Medulla oblongata (tissue), 1 donor: ENCODE data around the gene STK17A.

Experiments
- DNase-seq: peaks from one replicate; pipeline ENCODE4 v3.0.0-alpha.2; 2015; ENCODE audit errors: extremely low spot score

STK17A gene

GRCh38 chr7:43634384-43634783 lies 51.5 kb downstream of the STK17A start:
- DNase-seq: no peak

GRCh38 chr7:43636093-43636492 lies 53.2 kb downstream of the STK17A start:
- DNase-seq: no peak

GRCh38 chr7:43637114-43637806 lies 54.4 kb downstream of the STK17A start:
- no peak for DNase-seq

GRCh38 chr7:43639858-43640491 lies 57.1 kb downstream of the STK17A start:
- peak; percentile 6 for DNase-seq

GRCh38 chr7:43640679-43641078 lies 57.8 kb downstream of the STK17A start:
- no peak for DNase-seq

GRCh38 chr7:43642897-43643630 lies 60.2 kb downstream of the STK17A start:
- DNase-seq: no peak

- DNase-seq: no peak
Measured at GRCh38 chr7:43643846-43644245, 60.9 kb downstream of the STK17A start.

DNA sequence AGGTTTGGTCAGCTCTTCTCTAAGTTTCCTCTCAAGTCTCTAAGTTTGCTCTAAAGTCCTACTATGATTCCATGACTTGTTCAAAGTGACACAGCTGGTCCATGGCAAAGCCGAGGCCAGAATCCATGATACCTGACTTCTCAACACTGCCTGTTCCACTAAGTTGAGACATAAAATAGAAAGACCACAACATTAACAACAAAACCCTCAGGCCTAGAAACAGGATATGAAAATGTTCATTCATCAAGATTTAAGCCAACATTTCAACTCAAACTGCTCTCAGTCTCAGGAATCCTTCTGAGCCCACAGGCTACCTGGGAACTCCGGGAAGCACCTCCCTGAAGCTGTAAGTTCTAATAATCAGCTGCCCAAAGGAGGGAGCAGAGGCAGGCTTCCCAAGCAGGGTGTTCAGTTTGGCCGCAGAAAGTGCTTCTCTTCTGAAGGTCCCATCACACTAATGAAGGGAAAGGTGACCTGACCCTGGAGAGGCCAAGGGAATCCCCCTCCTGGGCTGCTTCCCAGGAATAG lies 62.9 kb downstream of the STK17A start:
- DNase-seq: no peak

GRCh38 chr7:43646603-43647338 lies 63.9 kb downstream of the STK17A start:
- DNase-seq: peak; percentile 75

- no peak for DNase-seq
Measured at GRCh38 chr7:43647339-43647672, 64.4 kb downstream of the STK17A start.

DNA sequence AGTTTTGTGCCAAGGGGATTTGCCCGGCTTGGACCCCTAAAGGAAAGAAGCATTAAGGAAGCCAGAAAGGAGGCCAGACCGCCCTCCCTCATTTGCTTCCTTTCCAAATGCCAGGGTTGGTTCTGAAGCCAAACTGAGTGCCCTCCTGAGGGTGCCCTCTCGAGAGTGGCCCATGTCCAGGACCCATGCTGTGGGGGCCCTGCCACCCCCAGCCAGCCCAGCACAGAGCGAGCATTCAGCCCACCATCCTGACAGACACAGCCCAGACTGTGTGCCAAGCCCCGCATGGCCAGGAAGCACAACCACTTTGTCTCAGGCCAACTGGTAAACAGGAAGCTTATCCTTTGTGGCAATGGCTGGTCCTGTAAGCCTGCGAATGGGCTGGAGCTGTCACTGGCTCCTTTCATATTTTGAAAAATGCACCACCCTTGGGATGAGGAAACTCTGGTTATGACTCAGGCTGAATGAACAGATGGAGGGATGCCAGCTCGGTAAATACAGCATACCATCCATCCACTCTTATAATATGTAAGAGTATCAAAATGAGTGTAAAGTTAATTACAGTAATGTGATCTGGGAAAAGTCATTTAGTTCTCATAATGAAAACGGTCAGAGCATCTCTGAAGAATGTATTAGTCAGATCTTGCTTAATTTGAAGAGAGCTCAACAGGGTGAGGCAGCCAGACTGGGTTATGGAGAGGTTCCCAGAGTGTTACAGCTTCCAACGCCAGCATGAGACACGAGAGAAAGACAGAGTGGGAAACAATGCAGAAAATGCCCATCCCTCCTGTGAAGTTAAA lies 65.0 kb downstream of the STK17A start:
- DNase-seq: peak; percentile 83

GRCh38 chr7:43648473-43649406 lies 65.8 kb downstream of the STK17A start:
- DNase-seq: peak; percentile 80

DNA sequence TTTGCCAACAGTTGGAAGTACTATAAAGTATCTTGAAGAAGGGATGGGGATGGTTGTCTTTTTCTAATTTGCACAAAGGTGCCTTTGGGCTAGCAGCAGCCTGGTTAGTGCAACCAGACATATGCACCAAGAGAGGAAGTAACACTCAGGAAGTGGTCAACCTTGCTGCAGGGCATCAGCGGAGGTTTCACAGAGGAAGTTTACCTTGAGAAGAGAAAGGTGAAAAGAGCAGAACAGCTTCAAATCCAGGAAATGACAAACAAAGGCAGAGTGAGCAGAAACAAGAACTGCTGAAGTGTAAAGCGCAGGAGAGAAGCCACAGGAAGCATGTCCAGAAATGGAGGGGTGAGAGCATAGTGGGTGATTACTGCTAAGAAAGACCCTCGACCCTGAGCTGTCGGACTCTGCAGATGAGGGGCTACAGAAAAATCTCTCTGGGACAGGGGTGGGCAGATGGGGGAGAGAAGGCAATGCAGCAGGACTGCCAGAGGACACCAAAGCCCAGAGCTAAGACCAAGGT lies 66.9 kb downstream of the STK17A start:
- DNase-seq: peak; percentile 55

DNA sequence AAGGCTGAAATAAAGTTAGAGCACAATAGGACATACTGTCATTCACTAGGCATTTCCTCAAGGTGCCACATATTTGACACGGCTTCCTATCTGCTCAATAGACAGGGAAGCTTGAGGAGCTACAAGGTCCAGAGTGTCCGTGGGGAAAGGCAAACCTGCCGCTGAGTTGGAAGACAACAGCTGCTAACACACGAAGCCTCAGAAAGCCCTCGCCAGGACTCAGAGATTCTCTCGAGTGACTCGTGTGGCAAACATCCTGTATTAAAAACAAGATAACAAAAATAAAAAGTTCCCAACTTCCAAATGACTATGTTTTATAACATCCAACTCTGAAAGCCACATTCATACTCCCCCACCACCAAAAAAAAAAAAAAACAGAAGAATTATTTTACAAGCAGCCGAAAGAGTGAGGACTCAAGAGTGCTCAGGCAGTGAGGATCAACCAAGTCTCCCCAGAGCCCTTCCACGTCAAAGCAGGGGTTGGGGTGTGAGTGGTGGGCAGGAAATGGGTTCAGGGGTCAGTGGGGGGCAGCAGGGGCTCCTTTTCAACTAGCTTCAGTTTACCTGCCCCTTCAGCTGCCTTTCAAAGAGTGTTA lies 67.6 kb downstream of the STK17A start:
- peak; percentile 6 for DNase-seq

DNA sequence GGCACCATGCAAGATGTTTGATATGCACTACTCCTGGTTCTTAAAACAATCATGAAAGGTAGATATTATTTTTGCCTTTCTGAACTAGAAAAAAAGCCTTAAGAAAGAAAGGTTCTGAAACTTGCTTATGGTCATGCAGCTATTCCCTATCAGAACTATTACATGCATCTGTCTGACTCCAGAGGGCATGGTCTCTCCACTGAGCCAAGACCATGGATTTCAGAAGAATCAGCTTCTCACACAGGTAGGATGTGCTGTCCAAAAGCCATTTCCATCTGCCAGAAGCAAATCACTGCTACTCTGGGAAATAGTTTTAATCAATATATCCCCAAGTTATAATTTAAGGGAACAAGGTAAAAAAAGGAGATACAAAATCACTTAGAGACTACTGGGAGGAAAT lies 69.5 kb downstream of the STK17A start:
- no peak for DNase-seq

DNA sequence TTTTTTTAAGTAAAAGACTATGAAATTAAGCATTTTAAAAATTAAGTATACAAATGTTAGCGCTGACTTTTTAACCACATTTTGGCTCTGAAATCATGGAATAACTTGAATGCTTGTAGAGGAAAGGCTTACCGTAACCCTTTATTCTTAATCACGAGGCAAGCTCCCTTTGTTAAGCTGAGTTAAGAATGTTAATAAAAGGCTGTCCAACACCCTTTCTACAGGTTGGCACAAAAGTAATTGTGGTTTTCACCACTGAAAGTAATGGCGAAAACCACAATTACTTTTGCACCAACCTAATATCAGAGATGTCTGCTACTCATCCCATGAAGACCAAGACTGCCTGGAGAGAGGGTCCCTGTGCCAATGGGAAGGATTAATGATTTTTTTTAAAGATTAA lies 70.6 kb downstream of the STK17A start:
- no peak for DNase-seq

DNA sequence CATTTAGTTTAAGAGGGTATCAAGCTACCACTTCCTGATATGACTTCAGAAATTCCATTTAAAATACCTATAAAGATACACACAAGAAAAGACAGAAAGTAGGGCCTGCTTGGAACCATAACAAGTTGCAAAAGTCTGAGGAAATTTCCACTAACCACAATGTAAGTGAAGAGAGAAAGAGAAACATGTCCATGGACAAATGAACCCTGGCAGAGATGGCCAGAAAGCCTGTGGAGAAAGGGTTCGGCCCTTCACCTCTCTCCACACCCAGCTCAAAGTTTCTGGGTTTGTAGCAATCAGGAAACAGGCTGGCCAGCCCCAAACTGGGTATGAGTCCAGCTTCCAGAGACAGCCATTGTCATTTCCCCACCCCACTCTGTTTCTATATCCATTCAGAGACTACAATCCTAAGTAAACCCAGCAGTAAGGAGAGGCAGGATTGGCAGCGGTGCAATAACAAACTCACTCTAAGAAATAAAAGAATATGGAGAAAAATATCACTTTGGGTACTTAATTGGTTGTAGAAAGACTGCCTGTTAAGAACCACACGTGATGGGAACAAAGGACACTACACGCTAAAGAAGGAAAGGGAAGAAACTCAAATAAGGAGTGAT lies 71.1 kb downstream of the STK17A start:
- DNase-seq: no peak

DNA sequence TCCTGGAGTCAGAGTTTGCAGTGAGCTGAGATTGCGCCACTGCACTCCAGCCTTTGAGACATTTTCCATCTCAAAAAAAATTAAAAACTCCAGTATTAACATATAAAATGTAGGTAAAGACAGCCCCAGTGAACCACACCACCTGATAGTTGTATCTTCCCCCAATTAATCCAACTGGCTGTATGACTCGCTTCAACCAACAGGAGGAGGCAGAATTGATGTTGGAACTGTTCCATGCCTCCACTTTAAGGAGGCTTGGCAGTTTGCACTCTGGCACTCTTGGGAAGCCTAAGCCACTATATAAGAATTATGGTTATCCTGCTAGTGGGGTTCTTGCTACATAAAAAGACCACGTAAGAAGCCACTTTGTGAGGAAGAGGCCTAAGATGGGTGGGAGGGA lies 72.7 kb downstream of the STK17A start:
- DNase-seq: no peak

DNA sequence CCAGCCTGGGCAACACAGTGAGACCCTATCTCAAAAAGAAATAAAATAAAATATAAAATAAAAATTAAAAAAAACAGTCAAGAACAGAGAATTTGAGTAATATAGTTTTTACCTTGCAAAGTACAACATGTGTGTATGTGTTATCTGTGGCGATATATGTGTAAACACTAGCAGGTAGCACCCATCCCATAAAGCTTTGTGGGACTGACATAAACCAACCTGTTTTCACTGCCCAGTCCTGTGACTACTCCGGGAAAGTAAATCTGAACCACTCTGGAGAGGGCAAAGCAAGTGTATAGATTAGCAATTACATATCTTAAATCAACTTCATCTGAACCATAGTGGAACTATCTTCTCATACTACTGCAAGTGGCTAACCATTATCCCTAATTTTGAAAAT lies 74.1 kb downstream of the STK17A start:
- DNase-seq: no peak
